ENCODE data around the gene ERBIN. TPM values are rescaled to one million over a fixed set of nuclear protein-coding genes. Genes with fewer than 3 reads are reported as not detected.
"Not testable (repeated sequence)": the region's sequence is repeated elsewhere in the genome, so short reads cannot be mapped to it uniquely, and the experiment has no call there.

ERBIN gene
- total and polyA plus RNA-seq, 5 donors: 11.8 to 47.9 (median 42.5) TPM

DNA sequence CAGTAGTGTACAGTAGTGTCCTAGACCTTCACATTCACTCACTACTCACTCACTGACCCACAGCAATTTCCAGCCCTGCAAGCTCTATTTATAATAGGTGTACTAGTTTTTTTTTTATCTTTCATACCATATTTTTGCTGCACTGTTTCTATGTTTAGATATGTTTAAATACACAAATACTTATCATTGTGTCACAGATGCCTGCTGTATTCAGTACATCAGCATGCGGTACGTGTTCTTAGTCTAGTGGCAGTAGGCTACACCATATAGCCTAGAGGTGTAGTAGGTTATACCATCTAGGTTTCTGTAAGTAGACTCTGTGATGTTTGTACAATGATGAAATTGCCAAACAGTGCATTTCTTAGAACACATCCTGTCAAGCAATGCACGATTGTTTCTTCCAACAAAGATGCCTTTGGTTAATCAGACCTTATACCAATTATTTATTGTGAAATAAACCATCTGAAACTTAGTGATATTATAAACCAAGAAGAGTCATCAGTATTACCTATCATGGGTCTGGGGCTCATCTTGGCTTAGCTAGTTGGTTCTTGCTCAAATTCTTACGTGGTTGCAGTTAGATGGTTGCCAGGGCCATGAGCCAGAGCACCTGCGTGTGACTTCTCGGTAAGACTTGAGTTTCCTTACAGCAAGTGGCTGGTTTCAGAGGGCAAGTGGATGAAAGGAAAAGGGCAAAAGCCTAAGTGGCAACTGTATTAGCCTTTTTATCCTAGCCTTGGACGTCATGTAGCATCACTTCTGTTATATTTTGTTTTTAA is 41.1 kb downstream of the ERBIN start:
- Histone ChIP-seq H3K27me3 (ENCODE audit: control insufficient read depth, insufficient read depth) (no peaks in the 10 kb centered on the region), H3K4me3 (ENCODE audit: low read length) (no peak overlapping the region), H3K27ac (ENCODE audit: low read length) (no peak overlapping the region), H3K4me1 (ENCODE audit: control insufficient read depth, insufficient read depth, low read length) (peaks cover 5% of the 10 kb centered on the region), H3K9me3 (ENCODE audit: control insufficient read depth, low read length) (no peaks in the 10 kb centered on the region)
- intact Hi-C loops (cut with DNase I): no loop called here
- DNase-seq (no peak), ATAC-seq (peak; percentile 31 to 33)
- WGBS: 82% methylated on average over 7 of the region's 7 CpGs

DNA sequence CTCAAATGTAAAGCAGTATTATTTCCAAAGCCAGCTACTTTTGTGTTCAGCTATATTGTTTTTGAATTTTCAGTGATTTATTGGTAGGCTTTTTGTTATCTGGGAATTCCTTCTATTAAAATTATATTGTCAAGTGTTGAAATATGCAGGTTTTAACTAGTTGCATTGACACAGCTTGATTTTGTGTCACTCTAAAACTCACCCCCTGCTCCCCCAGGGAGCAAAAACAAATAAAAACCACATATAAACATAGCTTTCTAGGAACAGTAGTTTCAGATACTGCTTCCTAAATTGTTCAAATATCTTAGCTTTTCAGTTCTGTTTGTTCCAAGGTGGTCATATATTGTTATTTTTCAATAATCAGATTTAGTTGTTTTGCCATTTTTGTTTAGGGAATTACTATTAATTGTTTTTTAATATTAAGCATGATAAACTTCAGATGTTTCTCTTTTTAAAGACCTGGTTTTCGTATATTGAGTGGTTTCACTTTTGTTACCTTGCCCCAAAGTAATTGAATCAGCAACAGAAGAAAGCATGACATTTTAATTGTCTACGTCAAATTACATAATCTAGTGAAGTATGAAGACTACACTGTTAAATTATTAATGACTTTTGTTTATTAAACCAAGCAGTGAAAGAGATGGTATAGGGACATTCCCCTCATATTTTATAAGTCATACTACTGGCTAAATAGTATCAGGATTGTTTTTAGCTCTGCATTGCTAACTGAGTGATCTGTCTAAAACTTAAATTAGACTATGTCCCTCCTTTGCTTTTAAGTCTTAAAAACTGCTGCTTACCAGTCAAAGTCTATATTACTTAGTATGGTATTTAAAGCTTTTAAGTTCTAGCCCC is 43.4 kb downstream of the ERBIN start:
- H3K27me3 ChIP-seq (ENCODE audit: control insufficient read depth, insufficient read depth): no peaks in the 10 kb centered on the region
- H3K4me3 ChIP-seq (ENCODE audit: low read length): no peak overlapping the region
- H3K27ac ChIP-seq (ENCODE audit: low read length): no peak overlapping the region
- ATAC-seq (no peak), DNase-seq (no peak)
- peaks cover 5% of the 10 kb centered on the region for H3K4me1 ChIP-seq (ENCODE audit: control insufficient read depth, insufficient read depth, low read length)
- no peaks in the 10 kb centered on the region for H3K9me3 ChIP-seq (ENCODE audit: control insufficient read depth, low read length)
- 51% methylated on average over 2 of the region's 2 CpGs for WGBS
- intact Hi-C loops (cut with DNase I): no loop called here

GRCh38 chr5:65970481-65971367 is 44.3 kb downstream of the ERBIN start:
- H3K4me3 ChIP-seq (ENCODE audit: low read length): no peak overlapping the region
- peaks cover 5% of the 10 kb centered on the region for H3K4me1 ChIP-seq (ENCODE audit: control insufficient read depth, insufficient read depth, low read length)
- DNase-seq: no peak
- ATAC-seq: no peak
- H3K27me3 ChIP-seq (ENCODE audit: control insufficient read depth, insufficient read depth): no peaks in the 10 kb centered on the region
- 61% methylated on average over 7 of the region's 7 CpGs for WGBS
- H3K9me3 ChIP-seq (ENCODE audit: control insufficient read depth, low read length): no peaks in the 10 kb centered on the region
- no peak overlapping the region for H3K27ac ChIP-seq (ENCODE audit: low read length)
- intact Hi-C loops (cut with DNase I): no loop called here

GRCh38 chr5:65971643-65972042 is 45.3 kb downstream of the ERBIN start:
- 78% methylated on average over 3 of the region's 3 CpGs for WGBS
- no peak overlapping the region for H3K27ac ChIP-seq (ENCODE audit: low read length)
- no peak overlapping the region for H3K4me3 ChIP-seq (ENCODE audit: low read length)
- no peak for DNase-seq
- intact Hi-C loops (cut with DNase I): no loop called here
- H3K9me3 ChIP-seq (ENCODE audit: control insufficient read depth, low read length): no peaks in the 10 kb centered on the region
- peaks cover 5% of the 10 kb centered on the region for H3K4me1 ChIP-seq (ENCODE audit: control insufficient read depth, insufficient read depth, low read length)
- no peak for ATAC-seq
- H3K27me3 ChIP-seq (ENCODE audit: control insufficient read depth, insufficient read depth): no peaks in the 10 kb centered on the region

GRCh38 chr5:65972896-65973295 is 46.5 kb downstream of the ERBIN start:
- 95% methylated on average over 3 of the region's 3 CpGs for WGBS
- H3K27ac ChIP-seq (ENCODE audit: low read length); H3K4me3 ChIP-seq (ENCODE audit: low read length); DNase-seq; H3K27me3 ChIP-seq (ENCODE audit: control insufficient read depth, insufficient read depth); H3K4me1 ChIP-seq (ENCODE audit: control insufficient read depth, insufficient read depth, low read length); ATAC-seq; intact Hi-C loops (cut with DNase I); H3K9me3 ChIP-seq (ENCODE audit: control insufficient read depth, low read length): not testable (repeated sequence)

- H3K27ac ChIP-seq (ENCODE audit: low read length): no peak overlapping the region
- ATAC-seq (no peak), DNase-seq (no peak)
- no peak overlapping the region for H3K4me3 ChIP-seq (ENCODE audit: low read length)
- H3K27me3 ChIP-seq (ENCODE audit: control insufficient read depth, insufficient read depth): no peaks in the 10 kb centered on the region
- no peaks in the 10 kb centered on the region for H3K9me3 ChIP-seq (ENCODE audit: control insufficient read depth, low read length)
- intact Hi-C loops (cut with DNase I): no loop called here
- 90% methylated on average over 3 of the region's 3 CpGs for WGBS
- H3K4me1 ChIP-seq (ENCODE audit: control insufficient read depth, insufficient read depth, low read length): peaks cover 1% of the 10 kb centered on the region
These were observed 51.9 kb downstream of the ERBIN start for GRCh38 chr5:65978251-65978650.

GRCh38 chr5:65981548-65981947 is 55.2 kb downstream of the ERBIN start:
- peaks cover 4% of the 10 kb centered on the region for H3K4me1 ChIP-seq (ENCODE audit: control insufficient read depth, insufficient read depth, low read length)
- H3K27me3 ChIP-seq (ENCODE audit: control insufficient read depth, insufficient read depth): no peaks in the 10 kb centered on the region
- H3K9me3 ChIP-seq (ENCODE audit: control insufficient read depth, low read length): no peaks in the 10 kb centered on the region
- intact Hi-C loops (cut with DNase I): no loop called here
- DNase-seq (no peak), ATAC-seq (no peak)
- 76% methylated on average over 1 of the region's 1 CpG for WGBS
- H3K4me3 ChIP-seq (ENCODE audit: low read length): no peak overlapping the region
- H3K27ac ChIP-seq (ENCODE audit: low read length): no peak overlapping the region

DNA sequence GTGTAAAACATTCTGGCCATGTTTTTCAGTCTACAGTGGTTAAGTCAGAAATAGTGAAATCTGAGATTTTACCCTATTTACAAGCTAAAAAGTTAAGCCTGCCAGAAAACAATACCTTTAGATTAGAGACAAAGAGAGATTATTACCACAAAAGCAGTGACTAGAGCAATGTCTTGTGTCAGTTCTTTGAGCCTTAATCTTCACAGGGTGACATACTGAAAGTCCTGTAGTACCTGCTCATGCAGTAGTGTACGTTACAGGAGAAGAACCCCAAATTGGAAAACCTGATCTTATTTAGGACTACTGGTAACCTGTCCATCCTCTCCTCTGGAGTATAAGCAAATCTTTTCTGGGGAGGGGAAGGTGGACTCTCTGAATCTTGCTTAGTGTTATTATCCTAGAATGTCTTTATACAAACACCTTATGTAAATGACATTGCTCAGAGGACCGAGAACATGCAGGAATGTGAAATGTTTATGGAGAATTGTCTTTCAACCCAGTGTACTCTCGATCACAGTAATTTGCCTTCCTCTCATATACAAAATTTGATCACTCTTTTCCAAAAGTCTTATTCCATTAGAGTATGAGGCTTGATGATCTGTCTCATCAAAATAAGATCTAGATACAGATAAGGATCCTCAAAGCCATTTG is 55.7 kb downstream of the ERBIN start:
- intact Hi-C loops (cut with DNase I): no loop called here
- no peaks in the 10 kb centered on the region for H3K27me3 ChIP-seq (ENCODE audit: control insufficient read depth, insufficient read depth)
- peaks cover 4% of the 10 kb centered on the region for H3K4me1 ChIP-seq (ENCODE audit: control insufficient read depth, insufficient read depth, low read length)
- no peak for DNase-seq
- no peaks in the 10 kb centered on the region for H3K9me3 ChIP-seq (ENCODE audit: control insufficient read depth, low read length)
- H3K4me3 ChIP-seq (ENCODE audit: low read length): no peak overlapping the region
- ATAC-seq: no peak
- no peak overlapping the region for H3K27ac ChIP-seq (ENCODE audit: low read length)
- 96% methylated on average over 3 of the region's 3 CpGs for WGBS

- no peak overlapping the region for H3K4me3 ChIP-seq (ENCODE audit: low read length)
- H3K4me1 ChIP-seq (ENCODE audit: control insufficient read depth, insufficient read depth, low read length): peaks cover 4% of the 10 kb centered on the region
- 93% methylated on average over 1 of the region's 1 CpG for WGBS
- no peaks in the 10 kb centered on the region for H3K27me3 ChIP-seq (ENCODE audit: control insufficient read depth, insufficient read depth)
- intact Hi-C loops (cut with DNase I): no loop called here
- H3K27ac ChIP-seq (ENCODE audit: low read length): no peak overlapping the region
- no peaks in the 10 kb centered on the region for H3K9me3 ChIP-seq (ENCODE audit: control insufficient read depth, low read length)
- DNase-seq: no peak
- no peak for ATAC-seq
These were observed 56.3 kb downstream of the ERBIN start for GRCh38 chr5:65982635-65983034.

- ATAC-seq: peak in 1 of 2 donors; percentile 29
- DNase-seq: no peak
- peaks cover 4% of the 10 kb centered on the region for H3K4me1 ChIP-seq (ENCODE audit: control insufficient read depth, insufficient read depth, low read length)
- H3K27me3 ChIP-seq (ENCODE audit: control insufficient read depth, insufficient read depth): no peaks in the 10 kb centered on the region
- H3K9me3 ChIP-seq (ENCODE audit: control insufficient read depth, low read length): no peaks in the 10 kb centered on the region
- H3K4me3 ChIP-seq (ENCODE audit: low read length): no peak overlapping the region
- intact Hi-C loops (cut with DNase I): no loop called here
- no peak overlapping the region for H3K27ac ChIP-seq (ENCODE audit: low read length)
- WGBS: 93% methylated on average over 10 of the region's 10 CpGs
These were observed 57.9 kb downstream of the ERBIN start for GRCh38 chr5:65984098-65984885.

Data from right cardiac atrium (tissue), 5 donors.